Body of pancreas (tissue), 4 donors: ENCODE data around the gene IPO11.

Experiments used
- CTCF ChIP-seq, 7 experiments: fragments of 450-650 bp in 4 of 7; fragments of 200-600 bp in 3 of 7; sonication (generic) in 3 of 7; IDR thresholded peaks; one replicate each; pipeline ENCODE4 v1.5.1; 2016 to 2019; ENCODE audit warnings: antibody characterized with exemption in 7 of 7
- POLR2A ChIP-seq, 3 donors: fragments of 450-650 bp; IDR thresholded peaks; one replicate each; pipeline ENCODE4 v1.6.1; 2016; ENCODE audit warnings: antibody characterized with exemption in 3 of 3, mild to moderate bottlenecking in 2 of 3

- TF ChIP-seq CTCF (IDR thresholded peaks at IDR 0.05) (no peak), POLR2A (IDR thresholded peaks at IDR 0.05) (no peak)
Measured at GRCh38 chr5:62413711-62414110, 1.1 kb downstream of the IPO11 start.
